Stimulated activated CD4-positive, alpha-beta T cell treated with anti-CD3 and anti-CD28 coated beads, Interleukin-15, amount 100 ng/mL, for 48 hours (primary cell): Measurements from ENCODE around the gene PIGU.

Source experiments
- DNase-seq, 2 donors: peaks; one replicate each; pipeline ENCODE4 v3.0.0-alpha.2; 2020; ENCODE audit warnings: low read depth in 2 of 2

The PIGU gene

GRCh38 chr20:34558320-34559218 lies 118.3 kb downstream of the PIGU start, which contains the start of gene MAP1LC3A:
Gene MAP1LC3A (plus strand): TSS chr20:34558718. CDS start chr20:34558869, 151 bp downstream.
- DNase-seq, result peak; percentile 86 to 90

DNA sequence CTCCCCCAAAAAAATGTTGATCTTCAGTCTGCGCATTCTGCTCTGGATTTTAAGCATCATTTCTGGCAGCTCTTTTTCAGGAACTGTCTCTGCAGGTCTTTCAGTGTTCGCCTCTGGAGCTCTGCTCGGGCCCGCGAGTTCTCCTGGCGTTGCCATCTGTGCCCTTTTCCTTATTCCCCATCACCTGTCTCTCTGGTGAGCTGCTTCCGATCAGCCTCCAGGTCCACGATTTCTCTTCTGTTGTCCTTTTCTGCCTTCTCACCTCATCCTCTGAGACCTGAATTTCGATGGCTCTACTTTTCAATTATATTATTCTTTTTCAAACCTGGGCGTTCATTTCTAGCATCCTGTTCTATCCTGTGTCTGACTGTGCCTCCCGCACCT lies 119.0 kb downstream of the PIGU start:
- DNase-seq, result no peak

DNA sequence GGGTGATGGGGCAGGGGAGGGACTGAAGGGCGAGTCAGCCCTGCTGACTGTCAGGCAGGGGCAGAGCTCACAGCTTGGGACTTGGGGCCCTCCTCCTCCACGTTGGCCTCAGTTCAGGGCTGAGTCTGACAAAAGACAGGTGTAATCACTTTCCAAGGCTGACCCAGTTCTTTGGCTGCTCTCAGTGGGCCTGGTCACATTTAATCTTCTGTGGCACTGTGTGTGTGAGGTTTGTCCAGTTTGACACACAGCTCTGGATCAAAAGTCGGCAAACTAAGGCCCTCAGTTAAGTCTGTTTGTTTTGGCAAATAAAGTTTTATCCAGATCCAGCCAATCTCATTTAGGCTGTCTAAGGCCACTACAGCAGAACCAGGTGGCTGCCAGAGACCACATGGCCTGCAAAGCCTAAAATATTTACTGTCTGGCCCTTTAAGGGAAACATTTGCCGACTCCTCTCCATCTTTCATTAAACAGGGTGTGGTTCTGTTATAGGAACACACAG lies 123.5 kb downstream of the PIGU start:
- no peak for DNase-seq

- DNase-seq, result no peak
These were observed 124.3 kb downstream of the PIGU start for GRCh38 chr20:34552569-34552968.

DNA sequence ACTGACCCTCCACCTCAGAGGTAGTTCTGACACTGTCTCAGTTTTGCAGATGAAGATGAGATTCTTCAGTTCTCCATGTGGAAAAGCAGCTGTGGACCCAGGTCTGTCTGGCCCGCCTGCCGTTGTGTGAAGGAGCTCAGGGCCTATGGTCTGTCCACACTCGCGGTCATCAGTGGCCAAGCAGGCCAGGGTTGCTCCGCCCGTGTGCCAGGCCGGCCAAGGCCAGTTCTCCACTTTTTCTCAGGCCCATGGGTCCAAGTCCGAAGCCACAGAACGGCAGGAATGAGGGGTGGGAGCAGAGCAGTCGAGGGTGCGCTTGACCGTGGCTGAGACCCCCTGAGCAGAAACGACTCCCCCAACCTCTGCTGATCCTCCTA lies 127.0 kb downstream of the PIGU start:
- no peak for DNase-seq

DNA sequence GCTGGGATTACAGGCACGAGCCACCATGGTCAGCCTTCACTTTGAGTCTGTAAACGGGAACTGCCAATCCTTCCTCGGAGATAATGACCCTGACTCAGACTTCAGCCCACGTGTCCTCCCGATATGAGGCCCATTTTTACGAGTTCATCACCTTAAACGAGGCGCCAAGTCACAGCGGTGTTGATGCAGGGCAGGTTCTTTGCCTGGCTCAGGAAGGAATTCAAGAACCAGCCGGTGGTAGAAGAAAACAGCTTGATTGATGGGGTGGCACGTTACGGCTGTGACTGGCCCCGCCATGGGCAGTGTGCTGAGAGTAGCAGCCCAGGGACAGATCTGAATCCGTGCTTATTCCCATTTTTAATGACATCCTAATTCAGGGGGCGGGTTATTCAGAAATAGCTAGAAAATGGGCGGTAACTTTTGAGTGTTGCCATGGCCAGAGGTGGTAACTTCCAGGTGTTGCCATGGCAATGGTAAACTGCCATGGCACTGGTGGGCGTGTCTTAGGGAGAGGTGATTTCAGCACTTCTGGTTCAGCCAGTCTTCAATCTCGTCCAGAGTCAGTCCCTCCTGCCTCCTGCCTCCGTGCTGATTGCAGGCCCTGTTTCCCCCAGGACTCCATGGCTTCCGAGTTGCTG lies 127.5 kb downstream of the PIGU start:
- no peak for DNase-seq

- DNase-seq, result no peak
These were observed 128.9 kb downstream of the PIGU start for GRCh38 chr20:34547844-34548613.

GRCh38 chr20:34546751-34547181 lies 130.1 kb downstream of the PIGU start:
- no peak for DNase-seq

DNA sequence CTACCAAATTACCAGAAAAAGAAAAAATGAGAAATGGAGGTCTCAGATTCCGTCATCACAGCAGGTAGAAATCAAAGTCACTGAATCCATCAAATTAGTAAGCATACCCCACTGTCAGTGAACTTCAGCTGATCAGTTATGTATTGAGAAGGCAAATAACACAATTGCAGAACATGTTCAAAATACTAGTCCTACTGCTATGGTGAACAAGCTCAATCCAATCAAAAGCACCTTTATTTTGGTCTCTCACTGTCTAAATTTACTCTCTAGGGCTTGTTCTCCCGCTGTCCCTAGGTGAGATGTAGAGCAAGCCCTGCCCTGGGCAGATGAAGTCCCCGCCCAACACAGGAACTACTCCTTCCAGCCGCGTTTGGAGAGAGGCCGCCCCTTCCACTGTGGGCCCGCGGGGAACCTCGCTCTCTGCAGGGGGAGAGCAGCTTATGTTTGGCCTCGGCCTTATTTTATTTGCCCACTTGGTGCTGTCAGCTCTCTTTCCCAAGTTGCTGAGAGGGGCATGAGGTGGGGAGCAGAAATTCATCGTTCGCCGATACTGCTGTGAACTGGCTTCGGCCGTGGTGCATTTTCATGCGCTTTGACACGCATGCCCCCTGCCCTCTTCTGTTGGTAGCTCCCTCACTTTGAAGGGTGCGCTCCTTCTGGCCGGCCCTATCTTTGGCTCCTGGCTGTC lies 132.6 kb downstream of the PIGU start:
- no peak for DNase-seq

DNA sequence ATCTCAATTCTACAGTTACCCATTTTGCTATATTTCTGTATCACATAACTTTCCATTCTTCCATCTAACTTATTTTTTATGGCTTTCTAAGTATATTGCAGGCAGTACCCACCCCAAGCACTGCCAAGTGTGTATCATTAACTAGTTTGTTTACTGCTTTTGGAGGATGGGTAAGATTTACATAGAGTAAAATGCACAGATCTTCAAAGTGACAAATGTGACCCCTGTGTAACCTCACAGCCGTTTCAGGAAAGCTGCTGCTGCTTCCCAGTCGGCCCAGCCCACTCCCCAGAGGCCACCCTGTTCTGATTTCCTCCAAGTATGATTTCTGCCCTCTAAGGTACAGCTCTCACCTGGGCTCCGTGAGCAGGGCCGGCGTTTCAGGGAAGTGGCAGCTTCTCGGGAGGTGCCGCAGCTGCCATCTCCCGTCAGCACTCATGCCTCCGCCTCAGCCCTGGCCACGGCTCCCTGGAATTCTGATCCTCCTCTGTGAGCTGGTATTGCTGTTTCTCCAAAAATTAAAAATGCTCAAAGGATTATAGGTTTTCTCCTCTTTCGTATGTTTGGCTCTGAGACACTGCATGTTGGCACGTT lies 133.3 kb downstream of the PIGU start:
- DNase-seq, result no peak

GRCh38 chr20:34542439-34542838 lies 134.5 kb downstream of the PIGU start:
- DNase-seq, result no peak

DNA sequence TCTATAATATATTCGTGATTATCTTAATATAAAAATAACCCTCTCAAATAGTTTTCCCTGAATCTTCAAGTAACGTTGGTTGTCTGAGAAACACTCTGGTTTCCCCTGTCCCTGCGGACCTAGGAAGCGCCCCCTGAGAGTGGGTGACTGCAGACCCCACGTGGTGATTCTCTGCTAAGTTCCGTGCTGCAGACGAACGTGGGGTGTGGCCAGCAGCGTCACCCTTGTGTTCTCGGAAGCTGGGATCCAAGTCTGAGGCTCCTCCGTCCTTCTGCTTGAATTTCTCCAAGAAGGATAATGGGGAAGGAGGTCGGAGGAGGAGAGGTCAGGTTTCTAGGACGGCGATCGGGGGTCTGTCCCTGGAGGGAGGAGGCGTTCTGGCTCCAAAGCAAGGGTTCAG lies 135.0 kb downstream of the PIGU start:
- DNase-seq, result no peak

DNA sequence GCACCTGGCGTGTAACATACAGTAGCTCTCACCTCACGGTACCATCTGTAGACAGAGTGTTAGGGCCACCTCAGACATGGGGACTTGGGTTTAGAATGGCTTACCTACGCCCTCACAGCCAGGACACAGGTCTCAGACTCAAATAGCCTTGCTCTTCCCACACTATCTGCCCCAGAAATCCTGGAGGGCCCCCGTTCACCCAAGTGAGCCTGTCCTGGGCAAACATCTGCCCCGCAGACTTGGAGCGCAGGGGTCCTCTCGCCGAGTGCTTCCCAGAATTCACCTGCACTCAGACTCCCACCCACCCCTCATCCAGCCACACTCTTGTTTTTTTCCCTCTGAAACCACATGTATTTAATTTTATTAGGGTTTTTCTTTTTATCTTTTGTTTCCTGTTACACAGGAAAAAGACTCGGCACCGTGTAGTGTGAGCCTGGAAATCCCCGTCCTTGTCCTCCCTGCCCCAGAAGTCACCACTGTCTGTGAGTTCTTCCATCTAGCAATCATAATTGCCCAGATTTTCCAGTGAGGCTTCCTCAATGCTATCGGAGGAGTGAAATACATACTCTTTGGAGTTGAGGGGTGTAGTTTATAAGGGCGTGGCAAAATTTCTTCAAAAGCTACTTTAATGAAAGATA lies 135.5 kb downstream of the PIGU start:
- no peak for DNase-seq

- no peak for DNase-seq
These were observed 136.2 kb downstream of the PIGU start for GRCh38 chr20:34540596-34541263.

DNA sequence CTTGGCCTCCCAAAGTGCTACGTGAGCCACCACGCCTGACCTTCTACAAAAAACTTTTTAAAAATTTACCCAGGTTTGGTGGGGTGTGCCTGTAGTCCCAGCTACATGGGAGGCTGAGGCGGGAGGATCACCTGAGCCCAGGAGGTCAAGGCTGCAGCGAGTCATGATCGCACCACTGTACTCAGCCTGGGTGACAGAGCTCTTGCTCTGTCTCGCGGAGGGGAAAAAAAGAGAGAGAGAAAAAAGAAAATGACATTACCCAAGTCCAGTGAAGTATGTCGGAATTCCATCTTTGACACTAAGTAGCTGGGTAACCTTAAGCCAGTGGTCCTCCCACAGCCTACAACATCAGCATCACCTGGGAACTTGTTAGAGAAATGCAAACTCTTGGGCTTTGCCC lies 137.1 kb downstream of the PIGU start:
- no peak for DNase-seq

- DNase-seq, result peak in 1 of 2 donors; percentile 50
These were observed 138.2 kb downstream of the PIGU start for GRCh38 chr20:34538671-34539123.

GRCh38 chr20:34537651-34538050 lies 139.2 kb downstream of the PIGU start:
- DNase-seq, result no peak

- DNase-seq, result peak in 1 of 2 donors; percentile 33
These were observed 140.0 kb downstream of the PIGU start for GRCh38 chr20:34536798-34537394.

DNA sequence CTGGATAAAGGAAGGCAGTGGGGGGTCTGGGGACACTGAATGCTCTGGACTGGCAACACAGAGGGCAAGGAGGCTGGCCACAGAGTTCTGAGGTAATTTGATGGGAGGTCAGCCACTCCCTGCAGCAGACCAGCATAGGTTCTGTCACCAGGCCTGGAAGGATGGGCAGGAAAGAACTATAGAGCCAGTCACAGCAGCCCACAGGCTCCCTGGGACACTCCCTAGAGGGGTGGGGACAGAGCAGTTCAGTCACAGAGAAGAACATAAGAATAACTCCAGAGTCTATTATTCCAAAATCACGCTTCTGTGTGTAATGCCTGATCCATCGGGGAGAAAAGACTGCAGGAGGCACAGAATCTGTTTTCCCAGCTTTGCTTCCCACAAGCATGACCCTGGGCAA lies 141.0 kb downstream of the PIGU start:
- no peak for DNase-seq
